Testis (tissue), 2 donors: ENCODE data around the gene FAM171A2.

Experiments used
- POLR2A ChIP-seq: fragments of 450-650 bp; IDR thresholded peaks from one replicate; pipeline ENCODE4 v1.6.1; 2017; ENCODE audit warnings: antibody characterized with exemption, mild to moderate bottlenecking, moderate library complexity
- TF ChIP-seq, protein P1 (sequence below), 3 experiments: fragments of 450-650 bp in 2 of 3; fragments of 200-600 bp in 1 of 3; sonication (generic) in 1 of 3; IDR thresholded peaks; one replicate each; pipeline ENCODE4 v1.5.1; 2016 to 2019; ENCODE audit warnings: antibody characterized with exemption in 3 of 3, mild to moderate bottlenecking in 2 of 3, moderate library complexity in 1 of 3

DNA sequence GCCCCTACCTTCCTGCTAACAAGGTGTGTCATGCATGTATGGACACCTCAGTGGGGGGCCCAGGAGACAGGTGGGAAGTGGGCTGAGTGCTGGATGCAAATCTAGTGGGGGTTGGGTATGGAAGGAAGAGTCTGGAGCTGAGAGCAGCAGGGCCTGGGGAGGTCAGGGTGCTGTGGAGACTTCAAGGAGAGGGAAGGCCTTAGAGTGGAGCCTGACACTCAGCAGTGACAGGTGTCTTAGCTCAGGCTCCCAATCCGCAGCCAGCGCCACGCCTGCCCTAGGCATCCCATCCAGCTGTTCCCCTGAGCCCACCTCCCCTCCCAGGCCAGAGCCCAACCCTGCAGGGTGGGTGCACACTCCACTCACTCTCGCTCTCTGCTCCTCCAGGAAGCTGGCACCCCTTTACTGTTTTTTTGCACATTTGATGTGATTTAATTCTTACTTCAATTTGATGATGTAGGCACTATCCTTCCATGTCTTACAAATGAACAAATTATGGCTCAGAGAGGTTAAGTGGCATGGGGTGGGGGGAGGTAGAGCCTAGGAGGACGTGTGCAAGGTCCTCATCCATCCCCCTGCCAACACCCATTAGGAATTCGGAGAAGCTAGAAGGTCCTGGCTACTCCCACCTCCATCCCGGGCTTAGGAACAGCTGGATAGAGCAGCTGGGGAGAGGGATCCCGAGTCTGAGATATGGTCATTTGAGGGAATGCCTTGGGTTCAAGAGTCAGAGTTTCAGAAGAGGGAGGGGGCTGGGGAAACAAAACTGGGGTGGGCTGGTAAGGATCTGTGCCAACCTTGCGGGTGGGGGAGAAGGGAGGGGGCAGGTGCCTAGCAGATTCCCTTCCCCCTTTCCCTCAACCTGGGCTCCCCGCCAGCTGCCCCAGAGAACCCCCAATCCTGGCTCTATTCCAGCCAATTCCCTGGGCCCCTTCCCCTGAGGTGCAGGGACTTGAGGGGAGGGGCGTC, 2.1 kb downstream of the FAM171A2 start:
- TF ChIP-seq, protein P1, sequence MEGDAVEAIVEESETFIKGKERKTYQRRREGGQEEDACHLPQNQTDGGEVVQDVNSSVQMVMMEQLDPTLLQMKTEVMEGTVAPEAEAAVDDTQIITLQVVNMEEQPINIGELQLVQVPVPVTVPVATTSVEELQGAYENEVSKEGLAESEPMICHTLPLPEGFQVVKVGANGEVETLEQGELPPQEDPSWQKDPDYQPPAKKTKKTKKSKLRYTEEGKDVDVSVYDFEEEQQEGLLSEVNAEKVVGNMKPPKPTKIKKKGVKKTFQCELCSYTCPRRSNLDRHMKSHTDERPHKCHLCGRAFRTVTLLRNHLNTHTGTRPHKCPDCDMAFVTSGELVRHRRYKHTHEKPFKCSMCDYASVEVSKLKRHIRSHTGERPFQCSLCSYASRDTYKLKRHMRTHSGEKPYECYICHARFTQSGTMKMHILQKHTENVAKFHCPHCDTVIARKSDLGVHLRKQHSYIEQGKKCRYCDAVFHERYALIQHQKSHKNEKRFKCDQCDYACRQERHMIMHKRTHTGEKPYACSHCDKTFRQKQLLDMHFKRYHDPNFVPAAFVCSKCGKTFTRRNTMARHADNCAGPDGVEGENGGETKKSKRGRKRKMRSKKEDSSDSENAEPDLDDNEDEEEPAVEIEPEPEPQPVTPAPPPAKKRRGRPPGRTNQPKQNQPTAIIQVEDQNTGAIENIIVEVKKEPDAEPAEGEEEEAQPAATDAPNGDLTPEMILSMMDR (IDR thresholded peaks at IDR 0.05), result no peak
- TF ChIP-seq POLR2A, result no peak
